ENCODE measurements around the gene ARL13A. TPM values are rescaled to one million over a fixed set of nuclear protein-coding genes. Genes with fewer than 3 reads are reported as not detected.

ARL13A gene
- total RNA-seq: not detected

GRCh38 chrX:100969408-100969807 lies at the start of gene ARL13A:
Gene ARL13A, plus strand, starts transcription at chrX:100969708. Its CDS starts 3,982 bp downstream, at chrX:100973690.
- Histone ChIP-seq H3K27me3 (replicated peaks; ENCODE audit: insufficient read depth) (no peaks in the 10 kb centered on the region), H3K4me1 (ENCODE audit: control insufficient read depth in 1 of 2, low read depth in 2 of 2) (no peaks in the 10 kb centered on the region), H3K27ac (no peak within 1 kb of the TSS), H3K4me3 (no peak within 1 kb of the TSS), H3K9me3 (no peaks in the 10 kb centered on the region), H3K36me3 (no peaks in the 10 kb centered on the region)
- DNase-seq (ENCODE audit: low spot score): no peak
- TF ChIP-seq, protein P1, sequence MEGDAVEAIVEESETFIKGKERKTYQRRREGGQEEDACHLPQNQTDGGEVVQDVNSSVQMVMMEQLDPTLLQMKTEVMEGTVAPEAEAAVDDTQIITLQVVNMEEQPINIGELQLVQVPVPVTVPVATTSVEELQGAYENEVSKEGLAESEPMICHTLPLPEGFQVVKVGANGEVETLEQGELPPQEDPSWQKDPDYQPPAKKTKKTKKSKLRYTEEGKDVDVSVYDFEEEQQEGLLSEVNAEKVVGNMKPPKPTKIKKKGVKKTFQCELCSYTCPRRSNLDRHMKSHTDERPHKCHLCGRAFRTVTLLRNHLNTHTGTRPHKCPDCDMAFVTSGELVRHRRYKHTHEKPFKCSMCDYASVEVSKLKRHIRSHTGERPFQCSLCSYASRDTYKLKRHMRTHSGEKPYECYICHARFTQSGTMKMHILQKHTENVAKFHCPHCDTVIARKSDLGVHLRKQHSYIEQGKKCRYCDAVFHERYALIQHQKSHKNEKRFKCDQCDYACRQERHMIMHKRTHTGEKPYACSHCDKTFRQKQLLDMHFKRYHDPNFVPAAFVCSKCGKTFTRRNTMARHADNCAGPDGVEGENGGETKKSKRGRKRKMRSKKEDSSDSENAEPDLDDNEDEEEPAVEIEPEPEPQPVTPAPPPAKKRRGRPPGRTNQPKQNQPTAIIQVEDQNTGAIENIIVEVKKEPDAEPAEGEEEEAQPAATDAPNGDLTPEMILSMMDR (IDR thresholded peaks at IDR 0.05): no peak
- ATAC-seq (ENCODE audit: insufficient number of reproducible peaks, low FRiP score, low read depth): no peak

- Histone ChIP-seq H3K36me3 (no peaks in the 10 kb centered on the region), H3K4me3 (no peak overlapping the region), H3K27ac (no peak overlapping the region), H3K9me3 (no peaks in the 10 kb centered on the region), H3K27me3 (replicated peaks; ENCODE audit: insufficient read depth) (no peaks in the 10 kb centered on the region), H3K4me1 (ENCODE audit: control insufficient read depth in 1 of 2, low read depth in 2 of 2) (no peaks in the 10 kb centered on the region)
- ATAC-seq (ENCODE audit: insufficient number of reproducible peaks, low FRiP score, low read depth) (no peak), DNase-seq (ENCODE audit: low spot score) (no peak)
- TF ChIP-seq, protein P1 (IDR thresholded peaks at IDR 0.05): no peak
Observed at GRCh38 chrX:100924375-100924774, 45.1 kb upstream of the ARL13A start.

- Histone ChIP-seq H3K27ac (no peak overlapping the region), H3K4me1 (ENCODE audit: control insufficient read depth in 1 of 2, low read depth in 2 of 2) (no peaks in the 10 kb centered on the region), H3K27me3 (replicated peaks; ENCODE audit: insufficient read depth) (no peaks in the 10 kb centered on the region), H3K4me3 (no peak overlapping the region), H3K36me3 (no peaks in the 10 kb centered on the region), H3K9me3 (no peaks in the 10 kb centered on the region)
- ATAC-seq (ENCODE audit: insufficient number of reproducible peaks, low FRiP score, low read depth) (no peak), DNase-seq (ENCODE audit: low spot score) (no peak)
- TF ChIP-seq, protein P1 (IDR thresholded peaks at IDR 0.05): no peak
Observed at GRCh38 chrX:100926453-100926852, 43.1 kb upstream of the ARL13A start.

DNA sequence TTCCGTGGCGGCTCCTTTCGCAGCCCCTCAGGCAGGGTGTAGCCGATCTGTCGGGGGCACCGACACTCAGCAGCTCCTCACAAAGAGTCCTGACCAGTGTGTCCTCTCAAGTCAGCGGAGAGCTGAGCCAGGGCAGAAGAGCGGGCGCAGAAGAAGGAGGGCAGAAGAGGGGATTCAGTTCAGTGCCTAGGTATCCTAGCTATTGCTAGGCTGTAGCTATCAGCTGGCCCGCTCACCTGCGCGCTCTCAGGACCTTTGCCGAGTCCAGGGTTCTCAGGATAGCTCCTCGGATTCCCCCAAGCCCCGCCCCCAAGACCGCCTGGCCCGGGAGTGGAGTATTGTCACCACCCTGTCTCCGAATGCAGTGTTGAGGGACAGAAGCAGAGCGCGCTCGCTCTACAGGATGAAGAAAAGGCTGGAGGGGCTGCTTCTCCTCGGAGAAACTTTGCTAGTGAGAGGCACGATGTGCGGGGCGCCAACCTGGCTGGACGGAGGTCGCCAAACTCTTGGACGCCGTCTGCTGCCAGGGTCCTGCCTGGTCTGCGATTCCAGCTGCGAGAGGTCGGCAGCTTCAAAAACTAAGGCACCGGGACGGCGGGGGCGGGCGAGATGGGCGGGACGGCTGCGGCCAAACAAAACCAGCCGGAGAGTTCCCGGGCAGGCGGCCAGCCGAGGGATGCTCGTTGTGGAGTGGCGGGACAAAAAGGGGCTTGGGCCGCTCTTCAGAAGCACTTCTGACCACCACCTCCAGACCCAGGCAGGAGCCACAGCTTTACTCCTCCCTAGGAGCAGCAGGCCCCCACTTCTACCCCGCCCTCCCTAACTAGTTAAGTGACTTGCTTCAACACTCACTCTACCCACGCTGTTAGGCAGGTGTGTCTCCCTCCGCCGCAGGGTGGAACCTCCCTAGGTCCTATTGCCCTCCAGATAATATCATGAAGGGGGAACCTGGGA lies 40.6 kb upstream of the ARL13A start, which contains the start of gene XKRX:
Gene XKRX, minus strand, starts transcription at position 258 of the 954 bp plus-strand sequence. CDS start 613 bp downstream, outside the sequence.
- peak within 1 kb of the TSS; percentile 66 for H3K4me3 ChIP-seq
- H3K36me3 ChIP-seq: no peaks in the 10 kb centered on the region
- DNase-seq (ENCODE audit: low spot score): no peak
- ATAC-seq (ENCODE audit: insufficient number of reproducible peaks, low FRiP score, low read depth): no peak
- no peaks in the 10 kb centered on the region for H3K9me3 ChIP-seq
- no peak within 1 kb of the TSS for H3K27ac ChIP-seq
- TF ChIP-seq, protein P1 (IDR thresholded peaks at IDR 0.05): no peak
- no peaks in the 10 kb centered on the region for H3K27me3 ChIP-seq (replicated peaks; ENCODE audit: insufficient read depth)
- no peaks in the 10 kb centered on the region for H3K4me1 ChIP-seq (ENCODE audit: control insufficient read depth in 1 of 2, low read depth in 2 of 2)

DNA sequence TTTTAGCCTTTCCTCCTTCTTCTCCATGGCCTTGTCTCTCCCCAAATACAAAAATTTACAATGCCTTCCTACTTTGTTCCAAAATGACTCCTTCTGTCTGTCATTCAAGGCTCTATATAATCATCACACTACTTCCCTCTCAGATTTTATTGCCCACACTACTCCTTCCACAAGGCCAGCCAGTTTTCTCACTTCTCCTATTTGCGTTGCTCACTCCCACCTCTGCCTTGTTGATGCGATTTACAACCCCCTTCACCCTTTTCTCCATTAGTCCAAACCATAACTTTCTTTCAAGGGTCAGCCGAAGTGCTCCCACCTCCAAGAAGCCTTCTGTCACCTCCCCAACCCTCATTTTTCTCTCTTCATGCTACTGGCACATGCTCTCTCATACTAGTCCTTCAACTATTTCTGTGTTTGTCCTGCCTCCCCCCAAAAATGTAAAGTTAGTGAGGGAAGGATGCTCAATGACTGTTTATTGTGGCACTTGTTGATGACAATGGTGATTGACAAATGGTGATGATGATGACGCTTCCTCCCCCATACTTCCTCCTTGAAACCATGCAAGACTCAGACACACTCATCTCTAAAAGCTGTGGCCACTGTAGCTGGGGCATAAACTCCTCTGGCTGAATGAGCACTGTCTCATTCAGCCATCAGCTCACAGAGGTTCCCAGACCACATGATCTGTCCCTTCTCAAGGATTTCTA lies 38.1 kb upstream of the ARL13A start:
- ATAC-seq (ENCODE audit: insufficient number of reproducible peaks, low FRiP score, low read depth) (no peak), DNase-seq (ENCODE audit: low spot score) (no peak)
- Histone ChIP-seq H3K4me3 (no peak overlapping the region), H3K27ac (no peak overlapping the region), H3K27me3 (replicated peaks; ENCODE audit: insufficient read depth) (no peaks in the 10 kb centered on the region), H3K36me3 (no peaks in the 10 kb centered on the region), H3K4me1 (ENCODE audit: control insufficient read depth in 1 of 2, low read depth in 2 of 2) (no peaks in the 10 kb centered on the region), H3K9me3 (no peaks in the 10 kb centered on the region)
- TF ChIP-seq, protein P1 (IDR thresholded peaks at IDR 0.05): no peak
